Spleen (tissue), 11 donors: ENCODE results near the gene FAF1. TPM values are rescaled to one million over a fixed set of nuclear protein-coding genes. Genes with fewer than 3 reads are reported as not detected.

Experiments
- DNase-seq: peaks from one replicate; pipeline ENCODE4 v3.0.0-alpha.2; 2020
- H3K27ac ChIP-seq, 8 donors: fragments of 200-600 bp; sonication (generic) in 7 of 8; 1 replicate in 4 of 8; 2 replicates in 4 of 8; pipeline versions ENCODE4 v1.5.0 to v1.8.0; 2016 to 2021; ENCODE audit warnings: inconsistent platforms in 4 of 8, mild to moderate bottlenecking in 4 of 8, moderate library complexity in 1 of 8
- H3K27me3 ChIP-seq, 7 donors: fragments of 200-600 bp; sonication (generic) in 6 of 7; replicated peaks in 1 of 7; 1 replicate in 4 of 7; 2 replicates in 3 of 7; pipeline versions ENCODE4 v1.5.0 to v1.8.0; 2016 to 2021; ENCODE audit warnings: inconsistent platforms in 3 of 7, mild to moderate bottlenecking in 1 of 7
- H3K36me3 ChIP-seq, 6 donors: fragments of 200-600 bp; sonication (generic) in 5 of 6; 1 replicate in 4 of 6; 2 replicates in 2 of 6; pipeline versions ENCODE4 v1.5.0 to v1.8.0; 2016 to 2021; ENCODE audit warnings: inconsistent platforms in 2 of 6
- H3K4me1 ChIP-seq, 6 donors: fragments of 200-600 bp; sonication (generic) in 5 of 6; 1 replicate in 3 of 6; 2 replicates in 3 of 6; pipeline versions ENCODE4 v1.5.0 to v1.8.0; 2016 to 2021; ENCODE audit warnings: inconsistent platforms in 3 of 6
- H3K4me3 ChIP-seq, 8 donors: fragments of 200-600 bp; sonication (generic) in 7 of 8; 1 replicate in 4 of 8; 2 replicates in 4 of 8; pipeline versions ENCODE4 v1.5.0 to v1.8.0; 2016 to 2021; ENCODE audit warnings: inconsistent platforms in 4 of 8, mild to moderate bottlenecking in 4 of 8, moderate library complexity in 2 of 8
- H3K9me3 ChIP-seq, 8 donors: fragments of 200-600 bp; sonication (generic) in 7 of 8; 1 replicate in 4 of 8; 2 replicates in 4 of 8; pipeline versions ENCODE4 v1.5.0 to v1.8.0; 2016 to 2021; ENCODE audit warnings: inconsistent platforms in 4 of 8
- CTCF ChIP-seq, 11 experiments: fragments of 200-600 bp in 7 of 11; fragments of 450-650 bp in 4 of 11; sonication (generic) in 4 of 11; IDR thresholded peaks in 8 of 11; conservative IDR thresholded peaks in 3 of 11; 1 replicate in 7 of 11; 2 replicates in 4 of 11; pipeline versions ENCODE4 v1.4.0 to v1.8.0; 2016 to 2021; ENCODE audit warnings: antibody characterized with exemption in 11 of 11, inconsistent platforms in 4 of 11, mild to moderate bottlenecking in 1 of 11
- POLR2A ChIP-seq, 3 donors: fragments of 450-650 bp; IDR thresholded peaks; one replicate each; pipeline ENCODE4 v1.5.1; 2017; ENCODE audit warnings: antibody characterized with exemption in 3 of 3, mild to moderate bottlenecking in 1 of 3
- POLR2AphosphoS5 ChIP-seq, 3 donors: sonication (generic); formaldehyde crosslinking; IDR thresholded peaks; one replicate each; pipeline ENCODE4 v1.5.1; 2017; ENCODE audit warnings: antibody characterized with exemption in 3 of 3
- WGBS, 5 donors: extraction: QIAGEN DNeasy Blood & Tissue Kit in 3 of 5; methylation state at CpG; one replicate each; pipeline versions ENCODE4 v1.1.5 to v1.1.7; 2013 to 2018; 5-methylcytosine and 5-hydroxymethylcytosine counted together
- intact Hi-C: fragments of 100-400 bp; cut with DNase I; formaldehyde crosslinking; loops from one replicate; pipeline ENCODE4 v1.15.0; 2023; ENCODE audit warnings: low total_unique reads
- polyA plus RNA-seq, 3 donors: library from polyadenylated mRNA; stranded (reverse); fragments of 200-250 nt; gene quantifications; one replicate each; pipeline ENCODE4 v1.2.1, GENCODE V29; 2013
- total RNA-seq, 7 donors: library from RNA; depleted of rRNA in 3 of 7; stranded (reverse); fragments of >200 nt in 3 of 7; fragmentation: NEBNext Ultra II Directional in 4 of 7; extraction: Animal tissue kit (Norgen Biotek cat#: 25700) in 4 of 7; gene quantifications; one replicate each; pipeline versions ENCODE4 v1.1.0 to v1.2.1, GENCODE V29; 2016 to 2021
- donor health status: healthy with polysubstance abuse.
- donor health status: DM: no; HTN: no; CAD: no; lungs with moderate emphysema.
- donor health status: DM: no; HTN: no; CAD: no.
- donor health status: Bipolar disorder and iron deficiency.
- donor health status: healthy.
- donor health status: DM: no; HTN: no; CAD: no.
- donor health status: DM: yes; HTN: yes; CAD: no.

FAF1 gene
- total and polyA plus RNA-seq, 10 donors, result 16.7 to 58.7 (median 40.0) TPM

GRCh38 chr1:50488876-50489275 lies 471.2 kb downstream of the FAF1 start:
- Histone ChIP-seq H3K36me3 (peaks cover 0 to 66% (median 18%) of the 10 kb centered on the region in 6 donors), H3K4me3 (no peak overlapping the region), H3K9me3 (no peaks in the 10 kb centered on the region), H3K4me1 (no peaks in the 10 kb centered on the region), H3K27ac (no peak overlapping the region), H3K27me3 (no peaks in the 10 kb centered on the region)
- intact Hi-C loops, result no loop called here
- WGBS, 5 donors, result 51 to 75% (median 62%) methylated on average over 1 of the region's 1 CpG
- DNase-seq, result no peak
- TF ChIP-seq CTCF (IDR thresholded peaks at IDR 0.05 in 8 of 11, conservative IDR thresholded peaks at IDR 0.05 in 3 of 11) (no peak), POLR2AphosphoS5 (IDR thresholded peaks at IDR 0.05) (no peak), POLR2A (IDR thresholded peaks at IDR 0.05) (no peak)

- intact Hi-C loops, result no loop called here
- 79 to 100% (median 97%) methylated on average over 3 of the region's 3 CpGs for WGBS, 5 donors
- peaks cover 0 to 62% (median 18%) of the 10 kb centered on the region in 6 donors for H3K36me3 ChIP-seq
- no peak overlapping the region for H3K27ac ChIP-seq
- H3K27me3 ChIP-seq, result no peaks in the 10 kb centered on the region
- H3K4me1 ChIP-seq, result no peaks in the 10 kb centered on the region
- no peak for TF ChIP-seq POLR2A (IDR thresholded peaks at IDR 0.05)
- no peak for TF ChIP-seq POLR2AphosphoS5 (IDR thresholded peaks at IDR 0.05)
- no peak for TF ChIP-seq CTCF (IDR thresholded peaks at IDR 0.05 in 8 of 11, conservative IDR thresholded peaks at IDR 0.05 in 3 of 11)
- no peak for DNase-seq
- no peak overlapping the region for H3K4me3 ChIP-seq
- no peaks in the 10 kb centered on the region for H3K9me3 ChIP-seq
Observed at GRCh38 chr1:50488356-50488755, 471.7 kb downstream of the FAF1 start.

- DNase-seq, result no peak
- no peak for TF ChIP-seq CTCF (IDR thresholded peaks at IDR 0.05 in 8 of 11, conservative IDR thresholded peaks at IDR 0.05 in 3 of 11)
- TF ChIP-seq POLR2AphosphoS5 (IDR thresholded peaks at IDR 0.05), result no peak
- no peak for TF ChIP-seq POLR2A (IDR thresholded peaks at IDR 0.05)
Observed at GRCh38 chr1:50487725-50488124, 472.3 kb downstream of the FAF1 start.

GRCh38 chr1:50481142-50481736 lies 478.8 kb downstream of the FAF1 start:
- Histone ChIP-seq H3K4me3 (no peak overlapping the region), H3K27me3 (no peaks in the 10 kb centered on the region), H3K27ac (no peak overlapping the region), H3K9me3 (no peaks in the 10 kb centered on the region), H3K4me1 (no peaks in the 10 kb centered on the region), H3K36me3 (peaks cover 0 to 22% (median 0%) of the 10 kb centered on the region in 6 donors)
- DNase-seq, result no peak
- intact Hi-C loops, result no loop called here
- TF ChIP-seq CTCF (IDR thresholded peaks at IDR 0.05 in 8 of 11, conservative IDR thresholded peaks at IDR 0.05 in 3 of 11), result no peak
- TF ChIP-seq POLR2A (IDR thresholded peaks at IDR 0.05), result no peak
- no peak for TF ChIP-seq POLR2AphosphoS5 (IDR thresholded peaks at IDR 0.05)
- 94 to 100% (median 99%) methylated on average over 2 of the region's 2 CpGs for WGBS, 5 donors

More at GRCh38 chr1:50487725-50488124, 472.3 kb downstream of the FAF1 start:
- WGBS, 5 donors, result 96 to 100% (median 99%) methylated on average over 1 of the region's 1 CpG
- no peaks in the 10 kb centered on the region for H3K9me3 ChIP-seq
- intact Hi-C loops, result no loop called here
- H3K27me3 ChIP-seq, result no peaks in the 10 kb centered on the region
- H3K4me3 ChIP-seq, result no peak overlapping the region
- peaks cover 0 to 61% (median 18%) of the 10 kb centered on the region in 6 donors for H3K36me3 ChIP-seq
- no peak overlapping the region for H3K27ac ChIP-seq
- no peaks in the 10 kb centered on the region for H3K4me1 ChIP-seq
